GM23338 (cell line): ENCODE results near the gene DCANP1. TPM values are rescaled to one million over a fixed set of nuclear protein-coding genes. Genes with fewer than 3 reads are reported as not detected.

Experiments used
- ATAC-seq: fragments of 200-7000 bp; cut with Tn5 transposase; 3 replicates; pipeline ENCODE4 v1.9.1; 2020
- DNase-seq: peaks from one replicate; pipeline ENCODE4 v3.0.0-alpha.2; 2015; ENCODE audit warnings: low spot score
- H2AFZ ChIP-seq: fragments of 200-600 bp; sonication (generic); 2 replicates; pipeline ENCODE4 v1.8.0; 2016; ENCODE audit warnings: antibody characterized with exemption, mild to moderate bottlenecking, moderate library complexity
- H3F3A ChIP-seq: fragments of 200-600 bp; sonication (generic); replicated peaks from 2 replicates; pipeline ENCODE4 v1.8.0; 2017; ENCODE audit warnings: antibody characterized with exemption, mixed run types, low read depth
- H3K27ac ChIP-seq: fragments of 200-600 bp; sonication (generic); 2 replicates; pipeline ENCODE4 v1.6.1; 2016; ENCODE audit warnings: low read depth
- H3K27me3 ChIP-seq: fragments of 200-600 bp; sonication (generic); 2 replicates; pipeline ENCODE4 v1.8.0; 2016; ENCODE audit warnings: mild to moderate bottlenecking, mixed run types, moderate library complexity; ENCODE audit not compliant: insufficient read depth
- H3K36me3 ChIP-seq: fragments of 200-600 bp; sonication (generic); 2 replicates; pipeline ENCODE4 v1.8.0; 2016; ENCODE audit warnings: mild to moderate bottlenecking; ENCODE audit not compliant: insufficient read depth
- H3K4me1 ChIP-seq: fragments of 200-600 bp; sonication (generic); 2 replicates; pipeline ENCODE4 v1.8.0; 2016; ENCODE audit warnings: mild to moderate bottlenecking, moderate library complexity; ENCODE audit not compliant: insufficient read depth
- H3K4me2 ChIP-seq: fragments of 200-600 bp; sonication (generic); 2 replicates; pipeline ENCODE4 v1.7.1; 2017; ENCODE audit warnings: mixed run types
- H3K4me3 ChIP-seq: fragments of 200-600 bp; sonication (generic); 2 replicates; pipeline ENCODE4 v1.6.1; 2016; ENCODE audit warnings: mixed run types
- H3K79me2 ChIP-seq: fragments of 200-600 bp; sonication (generic); replicated peaks from 2 replicates; pipeline ENCODE4 v1.8.0; 2017; ENCODE audit warnings: mild to moderate bottlenecking; ENCODE audit not compliant: insufficient read depth
- H3K9me2 ChIP-seq: fragments of 200-600 bp; sonication (generic); 2 replicates; pipeline ENCODE4 v1.8.0; 2017; ENCODE audit not compliant: insufficient read depth
- H4K20me1 ChIP-seq: fragments of 200-600 bp; sonication (generic); replicated peaks from 2 replicates; pipeline ENCODE4 v1.8.0; 2017; ENCODE audit warnings: mild to moderate bottlenecking; ENCODE audit not compliant: insufficient read depth
- H3K27ac Mint-ChIP-seq: 2 replicates; pipeline ENCODE4 v1.8.0; 2020; ENCODE audit warnings: inconsistent platforms, mild to moderate bottlenecking, moderate library complexity, mixed read lengths
- H3K27me3 Mint-ChIP-seq: 3 replicates; pipeline ENCODE4 v1.8.0; 2022; ENCODE audit warnings: low read depth, mild to moderate bottlenecking, moderate library complexity, mixed read lengths, inconsistent platforms; ENCODE audit not compliant: insufficient read depth, poor library complexity
- H3K36me3 Mint-ChIP-seq: 3 replicates; pipeline ENCODE4 v1.8.0; 2021; ENCODE audit warnings: low read depth, mild to moderate bottlenecking, inconsistent platforms, moderate library complexity, mixed read lengths
- H3K4me1 Mint-ChIP-seq: 3 replicates; pipeline ENCODE4 v1.8.0; 2020; ENCODE audit warnings: mild to moderate bottlenecking, inconsistent platforms, mixed read lengths
- H3K4me3 Mint-ChIP-seq: 3 replicates; pipeline ENCODE4 v1.8.0; 2021; ENCODE audit warnings: moderate library complexity, mild to moderate bottlenecking, inconsistent platforms, mixed read lengths
- H3K9me3 Mint-ChIP-seq: 3 replicates; pipeline ENCODE4 v1.8.0; 2020; ENCODE audit warnings: moderate library complexity, mild to moderate bottlenecking, inconsistent platforms, mixed read lengths
- ETS1 ChIP-seq: IDR thresholded peaks from 2 replicates; pipeline ENCODE4 v1.6.1; 2016; ENCODE audit warnings: antibody characterized with exemption
- NANOG ChIP-seq: IDR thresholded peaks from 2 replicates; pipeline ENCODE4 v1.6.1; 2016; ENCODE audit warnings: antibody characterized with exemption, borderline replicate concordance
- STAT1 ChIP-seq: IDR thresholded peaks from one replicate; pipeline ENCODE4 v1.6.1; 2016; ENCODE audit warnings: antibody characterized with exemption; ENCODE audit not compliant: unreplicated experiment
- ZNF462 ChIP-seq: fragments of 250-450 bp; sonication (Bioruptor Pico); IDR thresholded peaks from 2 replicates; pipeline ENCODE4 v1.5.0; 2020; ENCODE audit warnings: mild to moderate bottlenecking, moderate library complexity
- polyA plus RNA-seq: library from polyadenylated mRNA; unstranded; fragments of >200 nt; fragmentation: Nextera tagmentation; extraction: Ambion mirVana; gene quantifications from 2 replicates; pipeline ENCODE4 v1.2.1, GENCODE V29; 2016
- total RNA-seq: library from RNA; depleted of rRNA; stranded (reverse); fragments of >200 nt; shearing (Covaris generic); gene quantifications from 2 replicates; pipeline ENCODE4 v1.2.3, GENCODE V29; 2014

The DCANP1 gene
- total and polyA plus RNA-seq, 2 experiments from 2014 or later = not detected

GRCh38 chr5:135430135-135430437 is 17.1 kb downstream of the DCANP1 start:
- Mint-ChIP-seq H3K27ac (no peak overlapping the region), H3K9me3 (peaks cover 11% of the 10 kb centered on the region; the same call in 2 of the 3 replicates), H3K27me3 (peaks cover 2% of the 10 kb centered on the region), H3K4me3 (no peak overlapping the region), H3K36me3 (peaks cover 8% of the 10 kb centered on the region; the same call in 2 of the 3 replicates), H3K4me1 (peaks cover 11% of the 10 kb centered on the region)
- DNase-seq (no peak), ATAC-seq (no peak)
- Histone ChIP-seq H3K4me3 (no peak overlapping the region), H3K36me3 (no peaks in the 10 kb centered on the region), H3K4me2 (no peak overlapping the region), H3K4me1 (no peaks in the 10 kb centered on the region), H3K27ac (no peak overlapping the region), H2AFZ (no peak overlapping the region), H3F3A (no peaks in the 10 kb centered on the region), H3K79me2 (no peaks in the 10 kb centered on the region), H4K20me1 (no peaks in the 10 kb centered on the region), H3K9me2 (no peaks in the 10 kb centered on the region), H3K27me3 (no peaks in the 10 kb centered on the region)
- TF ChIP-seq NANOG (no peak), ZNF462 (no peak), ETS1 (no peak), STAT1 (no peak)
